ENCODE data around the gene SIRT5.

Gene SIRT5

DNA sequence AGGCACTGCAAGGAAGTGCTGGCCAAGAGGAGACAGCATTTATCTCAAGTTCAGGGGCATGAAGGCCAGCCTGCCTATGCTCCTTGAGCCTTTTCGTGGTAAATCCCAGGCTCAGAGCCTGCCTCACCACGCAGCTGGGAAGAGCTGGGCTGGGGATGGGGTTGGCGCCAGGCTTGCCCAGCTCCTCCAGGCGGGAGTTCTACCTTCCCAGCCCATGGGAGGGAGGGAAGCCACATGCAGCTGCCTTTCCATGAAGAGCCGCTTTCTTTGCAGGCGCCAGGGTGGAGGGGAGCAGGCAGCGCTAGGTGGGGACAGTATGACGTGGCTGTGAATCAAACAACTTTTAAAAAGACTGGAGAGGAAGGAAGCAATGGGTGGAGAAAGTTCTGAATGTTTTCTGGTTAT lies 19.5 kb upstream of the SIRT5 start:
- peak in 1 of 3 experiments; percentile 2 for DNase-seq

- no peak for DNase-seq
Measured at GRCh38 chr6:13557841-13558240, 16.6 kb upstream of the SIRT5 start.

DNA sequence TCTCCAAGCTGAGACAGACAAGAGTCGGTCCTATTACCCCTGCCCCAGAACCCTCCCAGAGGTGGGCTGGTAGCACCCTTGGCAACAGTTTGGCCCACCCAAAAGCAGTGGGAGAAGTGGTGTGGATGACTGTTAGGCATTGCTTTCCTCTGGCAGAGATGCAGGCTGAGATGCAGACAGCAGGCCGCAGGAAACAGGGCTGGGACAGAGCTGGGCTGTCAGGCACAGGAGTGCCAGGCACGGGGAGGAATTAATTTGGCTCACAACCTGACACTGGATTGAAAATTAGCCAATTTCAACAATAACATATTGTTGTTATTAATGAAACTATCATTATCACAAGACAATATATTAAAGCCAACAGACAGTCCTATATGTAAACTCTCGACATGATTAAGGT lies 15.7 kb upstream of the SIRT5 start:
- no peak for DNase-seq

- no peak for DNase-seq
Measured at GRCh38 chr6:13559251-13559650, 15.2 kb upstream of the SIRT5 start.

DNA sequence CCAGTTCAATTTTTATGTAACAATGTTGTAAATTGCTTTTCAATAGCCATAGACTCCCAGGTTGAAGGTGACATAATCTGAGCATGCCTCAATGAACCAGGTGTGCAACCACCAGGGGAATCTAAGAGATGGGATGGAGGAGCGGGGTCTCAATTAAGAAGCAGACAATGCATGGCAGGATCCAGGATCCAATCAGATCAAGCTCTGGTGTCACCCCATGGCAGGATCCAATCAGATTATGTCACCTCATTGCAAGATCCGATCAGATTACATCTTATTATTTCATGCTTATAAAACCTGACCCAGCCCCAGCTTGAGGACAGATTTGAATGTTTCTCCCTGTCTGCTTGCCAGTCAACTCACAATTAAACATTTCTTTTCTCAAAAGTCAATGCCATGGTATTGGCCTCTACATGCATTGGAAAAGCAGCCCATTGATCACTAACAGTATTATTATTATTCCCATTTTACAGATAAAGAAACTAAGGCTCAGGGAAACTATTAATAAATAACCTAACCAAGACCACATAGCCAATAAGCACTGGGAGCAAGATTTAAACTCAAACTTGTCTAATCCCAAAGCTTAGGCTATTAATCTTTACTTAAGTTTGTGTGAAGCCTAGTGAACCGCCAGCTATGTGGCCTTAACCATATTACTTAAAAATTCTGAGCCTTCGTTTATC lies 14.3 kb upstream of the SIRT5 start:
- no peak for DNase-seq

DNA sequence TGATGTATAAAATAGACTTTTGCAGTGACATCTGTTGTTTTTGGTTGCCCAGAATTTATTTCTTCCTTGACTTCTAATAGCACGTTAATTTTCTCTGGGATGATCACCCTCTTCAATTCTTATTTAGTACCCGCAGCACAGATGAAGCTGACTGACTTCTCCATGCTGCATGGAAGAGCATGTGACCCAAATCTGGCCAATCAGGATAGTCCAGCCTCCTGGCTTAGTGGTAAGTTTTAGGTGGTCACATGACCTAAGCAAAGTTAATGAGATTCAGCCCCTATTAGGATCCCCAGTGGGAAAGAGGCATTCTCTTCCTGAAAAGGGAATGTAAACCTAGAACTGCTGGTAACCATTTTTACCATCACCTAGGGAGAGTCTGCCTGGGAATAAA lies 13.8 kb upstream of the SIRT5 start:
- no peak for DNase-seq

- no peak for DNase-seq
Measured at GRCh38 chr6:13561624-13562267, 12.7 kb upstream of the SIRT5 start.

DNA sequence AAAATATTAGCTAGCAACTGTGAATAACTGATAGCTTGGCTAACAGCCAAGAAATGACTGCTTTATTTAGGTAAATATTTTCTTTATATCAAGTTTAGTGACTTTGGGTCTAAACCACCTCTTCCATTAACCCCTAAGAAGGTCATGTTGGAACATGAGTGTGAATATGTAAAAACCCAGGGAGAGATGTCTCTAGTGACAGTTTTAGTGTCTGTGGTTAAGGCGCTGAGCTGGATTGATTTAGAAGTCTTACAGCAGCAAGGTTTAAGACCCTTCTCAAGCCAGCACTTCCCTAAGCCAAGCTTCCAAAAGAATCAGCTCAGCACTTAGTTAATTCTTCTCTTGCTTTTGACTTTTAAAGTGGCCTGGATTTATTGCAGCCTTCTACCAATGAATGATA lies 11.4 kb upstream of the SIRT5 start:
- no peak for DNase-seq

DNA sequence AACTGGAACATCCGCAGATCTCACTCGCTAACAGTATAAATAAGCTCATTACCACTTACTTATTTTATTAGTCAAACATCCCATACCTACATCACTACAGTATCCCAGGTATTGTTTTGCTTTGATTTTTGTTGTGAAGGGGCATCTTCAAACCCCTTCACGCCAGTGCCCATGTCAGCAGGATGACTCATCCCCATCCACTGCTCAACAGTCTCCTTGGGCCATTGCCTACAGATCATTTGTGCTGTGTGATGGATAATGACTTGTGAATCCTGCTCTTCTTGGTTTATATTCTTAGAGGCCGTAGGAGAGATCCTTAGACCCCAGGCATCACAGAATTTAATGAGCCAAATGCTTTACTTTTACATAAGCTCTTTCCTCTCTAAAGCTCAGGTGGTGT lies 8.5 kb upstream of the SIRT5 start:
- DNase-seq, result no peak

- no peak for DNase-seq
Measured at GRCh38 chr6:13566500-13566899, 7.9 kb upstream of the SIRT5 start.

GRCh38 chr6:13568970-13569369 lies 5.4 kb upstream of the SIRT5 start:
- DNase-seq, result no peak

- DNase-seq, result no peak
Measured at GRCh38 chr6:13572240-13572639, 2.2 kb upstream of the SIRT5 start.

DNA sequence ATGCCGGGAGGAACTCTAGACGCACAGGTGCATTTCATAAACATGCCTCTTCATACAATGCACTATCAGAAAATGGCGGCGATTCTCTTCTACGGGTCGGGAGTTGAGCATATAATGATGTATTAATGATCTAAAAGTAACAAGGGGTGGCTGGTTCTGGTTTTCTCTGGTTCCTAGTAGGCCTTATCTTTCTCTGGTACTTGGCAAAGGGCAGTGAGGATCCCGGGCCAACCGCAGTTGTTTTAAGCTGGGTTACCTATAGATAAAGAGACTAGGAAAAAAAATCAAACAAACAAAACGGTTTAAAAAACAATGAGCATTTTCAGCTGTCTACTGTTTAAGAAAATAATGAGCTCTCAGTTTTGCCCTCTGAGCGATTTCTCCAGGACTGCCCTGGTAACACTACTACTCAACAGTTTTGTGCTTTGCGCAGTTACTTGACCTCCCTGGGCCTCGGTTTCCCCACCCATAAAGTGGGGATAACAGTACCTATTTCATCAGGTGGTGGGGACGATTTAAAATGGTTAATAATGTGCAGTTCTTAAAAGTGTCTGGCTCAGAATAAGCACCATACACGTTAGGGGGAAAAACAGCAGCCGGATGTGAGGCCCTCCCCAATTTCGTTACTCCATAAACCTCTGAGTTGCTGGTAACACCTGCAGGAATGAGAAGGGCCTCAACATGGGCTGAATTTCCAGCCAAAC lies 1.3 kb upstream of the SIRT5 start:
- no peak for DNase-seq

DNA sequence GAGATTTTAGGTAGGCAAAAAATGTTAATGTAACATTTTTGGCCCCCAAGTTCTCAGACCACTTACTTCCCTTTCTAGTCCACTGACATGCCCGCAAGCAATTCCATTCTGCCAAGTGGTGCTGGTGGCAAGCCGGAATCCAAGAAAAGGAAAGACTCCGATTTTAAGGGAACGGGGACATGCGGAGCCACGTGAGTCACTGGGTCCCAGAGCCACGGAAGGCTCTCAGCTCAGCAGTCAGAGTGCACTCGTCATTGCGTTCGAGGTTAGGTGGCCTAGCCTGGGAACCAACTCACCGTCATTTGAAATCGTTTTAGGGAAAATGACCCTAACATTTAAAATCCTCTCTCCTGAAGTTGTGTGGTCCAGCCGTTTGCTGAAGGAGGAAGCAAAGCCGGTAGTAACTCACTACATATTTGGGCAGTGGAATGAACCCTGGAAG lies 711 bp upstream of the SIRT5 start:
- peak in 2 of 3 experiments; percentile 29 to 61 for DNase-seq

- peak; percentile 92 to 95 (median 94) for DNase-seq
Measured at GRCh38 chr6:13574149-13574570, 241 bp upstream of the SIRT5 start.

DNA sequence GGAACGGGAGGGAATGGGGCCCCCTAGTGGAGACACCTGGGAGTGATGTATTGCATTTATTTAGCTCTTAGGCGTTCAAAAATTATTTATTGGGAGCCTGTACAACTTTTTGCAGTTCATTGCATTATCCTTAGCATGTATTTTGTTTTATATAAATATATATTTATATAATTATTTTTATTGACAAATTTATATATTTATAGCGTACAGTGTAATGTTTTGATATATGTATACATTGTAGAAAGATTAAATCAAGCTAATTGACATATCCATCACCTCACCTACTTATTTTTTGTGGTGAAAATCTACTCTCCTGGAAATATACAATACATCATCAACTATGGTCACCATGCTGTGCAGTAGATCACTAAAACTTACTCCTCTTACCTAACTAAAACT lies 975 bp downstream of the SIRT5 start:
- DNase-seq, result no peak

DNA sequence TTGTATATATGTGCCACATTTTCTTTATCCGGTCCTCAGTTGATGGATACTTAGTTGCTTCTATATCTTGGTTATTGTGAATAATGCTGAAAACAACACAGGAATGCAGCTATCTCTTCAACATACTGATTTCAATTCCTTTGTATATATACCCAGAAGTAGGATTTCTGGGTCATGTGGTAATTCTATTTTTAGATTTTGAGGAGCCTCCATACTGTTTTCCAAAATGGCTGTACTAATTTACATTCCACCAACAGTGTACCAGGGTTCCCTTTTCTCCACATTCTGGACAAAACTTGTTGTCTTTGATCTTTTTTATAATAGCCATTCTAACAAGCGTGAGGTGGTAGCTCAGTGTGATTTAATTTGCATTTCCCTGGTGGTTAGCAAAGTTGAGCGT lies 1.6 kb downstream of the SIRT5 start:
- DNase-seq, result no peak

DNA sequence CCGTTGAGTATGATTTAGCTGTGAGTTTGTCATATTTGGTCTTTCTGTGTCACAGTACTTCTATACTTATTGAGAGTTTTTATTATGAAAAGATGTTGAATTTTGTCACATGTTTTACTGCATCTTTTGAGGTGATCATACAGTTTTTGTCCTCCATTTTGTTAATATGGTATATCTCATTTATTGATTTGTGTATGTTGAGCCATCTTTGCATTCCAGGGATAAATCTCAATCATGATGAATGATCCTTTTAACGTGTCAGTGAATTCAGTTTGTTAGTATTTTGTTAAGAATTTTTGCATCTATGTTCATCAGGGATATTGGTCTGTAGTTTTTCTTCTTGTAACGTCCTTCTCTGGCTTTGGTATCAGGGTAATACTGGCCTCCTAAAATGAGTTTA lies 3.5 kb downstream of the SIRT5 start:
- no peak for DNase-seq

DNA sequence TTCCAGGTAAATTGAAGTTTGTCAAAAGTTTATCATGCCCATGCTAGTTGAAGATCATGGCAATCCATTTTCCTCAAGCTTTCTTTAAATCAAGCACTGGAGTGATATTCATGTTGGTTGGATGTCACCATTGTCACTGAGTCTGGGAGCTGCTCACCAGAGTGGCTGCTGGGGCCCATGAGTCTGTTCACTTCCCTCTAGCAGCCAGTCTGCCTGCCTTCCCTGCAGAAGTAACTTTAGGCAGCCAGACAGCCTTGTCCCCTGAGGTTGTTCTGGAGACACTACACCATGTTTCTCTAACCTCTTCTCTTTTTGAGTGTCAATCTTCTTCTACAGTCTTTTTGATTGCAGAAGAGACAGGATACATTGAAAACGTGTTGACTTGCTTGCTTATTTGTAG lies 5.5 kb downstream of the SIRT5 start:
- DNase-seq, result no peak

DNA sequence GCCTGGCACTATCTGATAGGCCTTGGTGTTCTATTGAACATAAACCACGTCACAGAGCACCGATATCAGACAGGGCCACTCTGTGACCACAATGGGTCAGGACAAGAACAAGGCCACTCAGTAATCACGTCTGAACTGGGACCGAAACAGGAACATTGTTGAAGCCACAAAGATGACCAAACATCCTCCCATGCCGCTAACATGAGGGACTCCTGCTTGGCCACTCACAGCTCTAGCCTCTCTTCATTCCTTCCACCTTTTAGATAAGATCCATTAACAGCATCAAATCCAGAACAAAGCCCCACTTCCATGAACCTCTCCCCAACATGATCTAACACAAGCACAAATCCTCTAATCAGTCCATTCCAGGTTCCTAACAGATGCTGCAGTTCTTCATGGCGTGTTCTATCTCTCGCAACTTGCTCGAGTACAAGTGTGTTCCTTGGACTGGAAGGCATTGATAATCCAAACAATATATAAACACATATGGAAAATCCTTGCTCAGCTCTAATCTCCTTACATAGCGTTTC lies 7.4 kb downstream of the SIRT5 start:
- no peak for DNase-seq

DNA sequence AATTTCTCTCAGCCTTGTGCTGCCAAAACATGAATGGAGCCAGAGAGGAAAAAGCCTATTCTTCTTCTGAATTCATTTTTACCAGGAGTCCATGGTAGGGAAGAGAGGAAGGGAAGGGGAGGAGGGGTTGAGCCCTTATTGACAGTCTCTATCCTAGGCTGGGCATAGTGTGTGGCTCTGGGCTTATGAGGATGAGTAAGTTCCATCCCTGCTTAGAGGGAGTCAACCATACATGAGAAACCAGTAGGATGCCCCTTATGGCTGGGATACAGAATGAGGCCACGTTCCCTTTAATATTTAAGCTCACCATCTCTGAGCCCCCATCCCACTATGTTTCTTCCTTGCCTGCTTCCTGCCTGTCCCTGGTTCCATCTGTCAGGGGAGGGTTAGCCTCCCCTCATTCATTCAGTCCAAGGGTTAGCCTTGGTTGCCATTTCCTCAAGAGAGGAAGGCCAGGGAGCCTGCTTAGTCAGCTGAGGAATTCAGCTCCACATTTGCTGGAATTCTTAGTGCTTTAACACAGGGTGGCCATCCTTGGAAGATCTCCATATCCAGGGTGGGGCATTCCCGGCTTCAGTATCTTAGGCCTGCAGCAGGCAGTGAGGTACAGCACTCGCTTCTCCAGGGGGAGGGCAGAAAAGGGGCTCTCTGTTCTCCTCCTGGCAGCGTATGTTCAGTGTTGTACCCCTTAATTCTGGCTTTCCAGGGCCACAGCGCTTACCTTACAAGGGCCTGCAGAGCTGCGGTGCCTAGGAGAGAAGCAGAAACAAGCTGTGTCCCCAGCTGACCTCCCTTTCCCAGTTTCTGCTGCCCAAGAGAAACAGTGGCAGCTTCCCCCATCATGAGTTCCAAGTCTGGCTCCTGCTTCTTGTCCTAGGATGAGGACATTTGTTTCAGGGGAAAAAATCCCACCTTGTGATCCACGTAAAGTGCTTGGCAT lies 12.5 kb downstream of the SIRT5 start:
- DNase-seq, result no peak

- DNase-seq, result no peak
Measured at GRCh38 chr6:13589801-13590200, 15.4 kb downstream of the SIRT5 start.
